H9 (cell line): ENCODE results near the gene NPTN. TPM values are rescaled to one million over a fixed set of nuclear protein-coding genes. Genes with fewer than 3 reads are reported as not detected.

Experiments
- DNase-seq: peaks from one replicate; pipeline ENCODE4 v3.0.0-alpha.2; 2017
- H2AFZ ChIP-seq: one replicate; pipeline ENCODE4 v1.6.1; 2013; ENCODE audit warnings: mild to moderate bottlenecking, low read length, control low read depth, moderate library complexity
- H2AK5ac ChIP-seq: 2 replicates; pipeline ENCODE4 v1.6.1; 2013; ENCODE audit warnings: low read length, control low read depth, mixed read lengths; ENCODE audit not compliant: insufficient read length
- H2BK120ac ChIP-seq: one replicate; pipeline ENCODE4 v1.6.1; 2013; ENCODE audit warnings: low read depth, mild to moderate bottlenecking, low read length, control low read depth, inconsistent platforms; ENCODE audit not compliant: poor library complexity, severe bottlenecking
- H2BK12ac ChIP-seq: 2 replicates; pipeline ENCODE4 v1.6.1; 2013; ENCODE audit warnings: low read length, control low read depth, mixed read lengths, low read depth; ENCODE audit not compliant: insufficient read length
- H2BK15ac ChIP-seq: 2 replicates; pipeline ENCODE4 v1.6.1; 2013; ENCODE audit warnings: low read depth, low read length, control low read depth
- H2BK20ac ChIP-seq: one replicate; pipeline ENCODE4 v1.6.1; 2013; ENCODE audit warnings: low read depth, mild to moderate bottlenecking, low read length, control low read depth, inconsistent platforms; ENCODE audit not compliant: poor library complexity, severe bottlenecking
- H2BK5ac ChIP-seq: 2 replicates; pipeline ENCODE4 v1.6.1; 2013; ENCODE audit warnings: low read length, control low read depth, mixed read lengths; ENCODE audit not compliant: insufficient read length
- H3K14ac ChIP-seq: 2 replicates; pipeline ENCODE4 v1.6.1; 2013; ENCODE audit warnings: low read length, control low read depth; ENCODE audit not compliant: insufficient read depth
- H3K18ac ChIP-seq: 2 replicates; pipeline ENCODE4 v1.6.1; 2013; ENCODE audit warnings: low read depth, mild to moderate bottlenecking, mixed read lengths, low read length, control low read depth; ENCODE audit not compliant: insufficient read length
- H3K23ac ChIP-seq: 2 replicates; pipeline ENCODE4 v1.6.1; 2013; ENCODE audit warnings: low read length, control low read depth, mixed read lengths, low read depth; ENCODE audit not compliant: insufficient read length
- H3K23me2 ChIP-seq: 2 replicates; pipeline ENCODE4 v1.6.1; 2013; ENCODE audit warnings: low read depth, mild to moderate bottlenecking, mixed read lengths, low read length, control low read depth; ENCODE audit not compliant: insufficient read length, poor library complexity, severe bottlenecking
- H3K27ac ChIP-seq: 2 replicates; pipeline ENCODE4 v1.5.1; 2013; ENCODE audit warnings: low read length, control low read depth, mixed read lengths, low read depth; ENCODE audit not compliant: insufficient read length
- H3K27me3 ChIP-seq: 2 replicates; pipeline ENCODE4 v1.6.1; 2013; ENCODE audit warnings: low read length, control low read depth, inconsistent platforms; ENCODE audit not compliant: insufficient read depth
- H3K4ac ChIP-seq: 2 replicates; pipeline ENCODE4 v1.6.1; 2013; ENCODE audit warnings: low read depth, mild to moderate bottlenecking, control low read depth, inconsistent platforms, low read length, moderate library complexity
- H3K4me1 ChIP-seq: 2 replicates; pipeline ENCODE4 v1.6.1; 2013; ENCODE audit warnings: low read length, control low read depth, inconsistent platforms; ENCODE audit not compliant: insufficient read depth
- H3K4me2 ChIP-seq: 2 replicates; pipeline ENCODE4 v1.6.1; 2013; ENCODE audit warnings: low read length, control low read depth, mixed read lengths; ENCODE audit not compliant: insufficient read length, insufficient read depth
- H3K56ac ChIP-seq: 2 replicates; pipeline ENCODE4 v1.6.1; 2013; ENCODE audit warnings: low read depth, mild to moderate bottlenecking, mixed read lengths, low read length, control low read depth; ENCODE audit not compliant: insufficient read length
- H3K79me1 ChIP-seq: 2 replicates; pipeline ENCODE4 v1.6.1; 2013; ENCODE audit warnings: low read depth, mild to moderate bottlenecking, moderate library complexity, low read length, control low read depth, inconsistent platforms; ENCODE audit not compliant: insufficient read depth, poor library complexity, severe bottlenecking
- H3K79me2 ChIP-seq: 2 replicates; pipeline ENCODE4 v1.6.1; 2013; ENCODE audit warnings: low read length, control low read depth, inconsistent platforms; ENCODE audit not compliant: insufficient read depth
- H3K9ac ChIP-seq: 2 replicates; pipeline ENCODE4 v1.6.1; 2013; ENCODE audit warnings: low read length, control low read depth, mixed read lengths; ENCODE audit not compliant: insufficient read length; ENCODE audit errors: extremely low read depth
- H3K9me3 ChIP-seq: one replicate; pipeline ENCODE4 v1.6.1; 2013; ENCODE audit warnings: low read depth, low read length, inconsistent platforms; ENCODE audit not compliant: control insufficient read depth
- H3T11ph ChIP-seq: one replicate; pipeline ENCODE4 v1.6.1; 2013; ENCODE audit warnings: mild to moderate bottlenecking, low read length, control low read depth, inconsistent platforms
- H4K20me1 ChIP-seq: one replicate; pipeline ENCODE4 v1.6.1; 2013; ENCODE audit not compliant: control insufficient read depth, insufficient read length, insufficient read depth
- H4K5ac ChIP-seq: 2 replicates; pipeline ENCODE4 v1.6.1; 2013; ENCODE audit warnings: low read depth, mild to moderate bottlenecking, mixed read lengths, low read length, control low read depth; ENCODE audit not compliant: insufficient read length
- H4K8ac ChIP-seq: replicated peaks from 2 replicates; pipeline ENCODE4 v1.6.1; 2013; ENCODE audit warnings: low read length, control low read depth, mixed read lengths, low read depth; ENCODE audit not compliant: insufficient read length
- H4K91ac ChIP-seq: 2 replicates; pipeline ENCODE4 v1.6.1; 2013; ENCODE audit warnings: low read depth, mild to moderate bottlenecking, moderate library complexity, mixed read lengths, low read length, control low read depth; ENCODE audit not compliant: insufficient read length
- H3K27ac Mint-ChIP-seq, 3 experiments: 2 replicates in 2 of 3; 3 replicates in 1 of 3; pipeline ENCODE4 v1.8.0; 2020 to 2021; ENCODE audit warnings: mixed read lengths in 3 of 3, mild to moderate bottlenecking in 1 of 3, moderate library complexity in 1 of 3
- H3K27me3 Mint-ChIP-seq: 2 replicates; pipeline ENCODE4 v1.8.0; 2021; ENCODE audit warnings: low read depth, mild to moderate bottlenecking, moderate library complexity, mixed read lengths
- H3K36me3 Mint-ChIP-seq, 3 experiments: 2 replicates in 2 of 3; 3 replicates in 1 of 3; pipeline ENCODE4 v1.8.0; 2020 to 2021; ENCODE audit warnings: low read depth in 3 of 3, mixed read lengths in 3 of 3; ENCODE audit not compliant: insufficient read depth in 1 of 3
- H3K4me1 Mint-ChIP-seq, 2 experiments: 2 replicates each; pipeline ENCODE4 v1.8.0; 2020; ENCODE audit warnings: mixed read lengths in 2 of 2
- H3K4me3 Mint-ChIP-seq, 2 experiments: 2 replicates in 1 of 2; 3 replicates in 1 of 2; pipeline ENCODE4 v1.8.0; 2020 to 2021; ENCODE audit warnings: mild to moderate bottlenecking in 2 of 2, mixed read lengths in 2 of 2, moderate library complexity in 1 of 2
- H3K9me3 Mint-ChIP-seq, 2 experiments: 2 replicates in 1 of 2; 3 replicates in 1 of 2; pipeline ENCODE4 v1.8.0; 2020; ENCODE audit warnings: mild to moderate bottlenecking in 2 of 2, mixed read lengths in 2 of 2, moderate library complexity in 1 of 2
- CTCF ChIP-seq: fragments of 200-600 bp; sonication (generic); conservative IDR thresholded peaks from 3 replicates; pipeline ENCODE4 v1.8.0; 2021; ENCODE audit warnings: antibody characterized with exemption, mild to moderate bottlenecking
- WGBS: extraction: QIAGEN DNeasy Blood & Tissue Kit; methylation state at CpG from one replicate; pipeline ENCODE4 v1.1.7; 2013; ENCODE audit warnings: missing lambda C conversion rate, low lambda C conversion rate, mixed read lengths; ENCODE audit not compliant: insufficient read length; ENCODE audit errors: extremely low coverage; 5-methylcytosine and 5-hydroxymethylcytosine counted together
- total RNA-seq: library from RNA; stranded (reverse); gene quantifications from 2 replicates; pipeline ENCODE4 v1.2.1, GENCODE V29; 2021

Gene NPTN
- total RNA-seq, 1 experiment from 2014 or later = 89.1 TPM

- Histone ChIP-seq H3K27ac (no peak overlapping the region), H2BK120ac (no peak overlapping the region), H2BK12ac (no peak overlapping the region), H3K4me2 (no peak overlapping the region), H4K5ac (no peak overlapping the region), H2AK5ac (no peak overlapping the region), H3K9me3 (no peaks in the 10 kb centered on the region), H4K20me1 (no peaks in the 10 kb centered on the region), H2BK5ac (no peak overlapping the region), H3K4ac (no peak overlapping the region), H3K4me1 (no peaks in the 10 kb centered on the region), H3K23me2 (no peaks in the 10 kb centered on the region), H3K18ac (no peak overlapping the region), H3T11ph (no peak overlapping the region), H3K79me2 (peaks cover 3% of the 10 kb centered on the region; the same call in 1 of the 2 replicates), H3K27me3 (no peaks in the 10 kb centered on the region), H4K8ac (no peak overlapping the region), H3K14ac (no peak overlapping the region), H3K23ac (no peak overlapping the region), H2AFZ (no peak overlapping the region), H3K56ac (no peak overlapping the region), H2BK15ac (no peak overlapping the region), H4K91ac (no peak overlapping the region), H3K9ac (no peak overlapping the region), H2BK20ac (no peak overlapping the region), H3K79me1 (no peaks in the 10 kb centered on the region)
- H3K4me1 Mint-ChIP-seq = peaks cover 7 to 10% of the 10 kb centered on the region in 2 experiments
- H3K36me3 Mint-ChIP-seq = peaks cover 14 to 42% (median 42%) of the 10 kb centered on the region in 3 experiments; a peak in 6 of 7 replicates
- no peak for TF ChIP-seq CTCF
- no peak overlapping the region for H3K27ac Mint-ChIP-seq
- DNase-seq = no peak
- no CpG with 5 or more reads among the region's 5 CpGs for WGBS
- no peaks in the 10 kb centered on the region for H3K9me3 Mint-ChIP-seq
- no peak overlapping the region for H3K4me3 Mint-ChIP-seq
- H3K27me3 Mint-ChIP-seq = no peaks in the 10 kb centered on the region
Measured at GRCh38 chr15:73590263-73590662, 42.9 kb downstream of the NPTN start.
